ENCODE data around the gene FAM83B. TPM values are rescaled to one million over a fixed set of nuclear protein-coding genes. Genes with fewer than 3 reads are reported as not detected.
A peak's percentile ranks its signal among the peaks of the same experiment; 100 is the strongest.

The FAM83B gene
- total and polyA plus RNA-seq, 8 donors, result 0.46 to 7.3 (median 1.6) TPM

DNA sequence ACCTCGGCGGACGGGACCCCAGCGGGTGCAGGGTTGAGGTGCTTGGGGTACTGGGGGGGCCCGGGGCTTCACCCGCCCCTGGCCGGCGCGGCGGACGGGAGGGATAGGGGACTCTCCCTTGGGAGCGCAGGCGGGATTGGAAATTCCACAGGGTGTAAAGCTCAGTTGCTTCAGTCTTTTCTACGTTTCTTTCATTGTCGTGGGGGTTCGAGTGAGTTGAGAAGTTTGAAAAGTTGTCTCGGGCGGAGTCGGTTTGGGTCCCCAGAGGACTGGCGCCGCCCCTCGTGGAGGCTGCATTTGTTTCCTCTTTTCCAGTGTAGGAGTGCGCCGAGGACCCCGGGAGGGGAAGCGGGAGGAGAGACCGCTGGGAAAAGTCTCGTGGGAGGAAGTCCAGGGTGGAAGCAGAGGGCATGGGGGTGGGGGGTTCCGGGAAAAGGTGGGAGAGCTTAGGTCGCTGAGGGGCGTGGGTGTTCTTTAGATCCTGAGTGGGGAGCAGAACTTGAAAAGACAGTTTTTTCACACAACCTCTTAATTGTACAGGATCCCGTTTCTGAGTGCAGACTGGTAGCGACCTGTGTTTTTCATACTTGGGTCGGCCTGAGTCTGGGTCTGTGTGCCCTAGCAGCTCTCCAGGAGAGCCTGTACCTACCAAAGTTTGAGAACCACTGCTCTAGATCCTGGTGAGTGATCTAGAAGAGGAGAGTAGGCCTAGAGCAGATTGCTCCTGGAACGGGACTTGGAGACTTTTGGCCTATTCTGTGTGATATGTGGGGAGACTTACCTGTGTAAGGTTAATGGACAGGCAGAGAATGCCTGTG lies 495 bp downstream of the FAM83B start:
- intact Hi-C loops (cut with DNase I), result no loop called here
- DNase-seq (peak; percentile 8 to 70 (median 38)), ATAC-seq (peak; percentile 46 to 72 (median 66)), FAIRE-seq (no peak)
- no peaks in the 10 kb centered on the region for H3K27me3 ChIP-seq
- peak overlapping the region; percentile 67 to 86 (median 80) for H3K27ac ChIP-seq
- TF ChIP-seq, protein P1, sequence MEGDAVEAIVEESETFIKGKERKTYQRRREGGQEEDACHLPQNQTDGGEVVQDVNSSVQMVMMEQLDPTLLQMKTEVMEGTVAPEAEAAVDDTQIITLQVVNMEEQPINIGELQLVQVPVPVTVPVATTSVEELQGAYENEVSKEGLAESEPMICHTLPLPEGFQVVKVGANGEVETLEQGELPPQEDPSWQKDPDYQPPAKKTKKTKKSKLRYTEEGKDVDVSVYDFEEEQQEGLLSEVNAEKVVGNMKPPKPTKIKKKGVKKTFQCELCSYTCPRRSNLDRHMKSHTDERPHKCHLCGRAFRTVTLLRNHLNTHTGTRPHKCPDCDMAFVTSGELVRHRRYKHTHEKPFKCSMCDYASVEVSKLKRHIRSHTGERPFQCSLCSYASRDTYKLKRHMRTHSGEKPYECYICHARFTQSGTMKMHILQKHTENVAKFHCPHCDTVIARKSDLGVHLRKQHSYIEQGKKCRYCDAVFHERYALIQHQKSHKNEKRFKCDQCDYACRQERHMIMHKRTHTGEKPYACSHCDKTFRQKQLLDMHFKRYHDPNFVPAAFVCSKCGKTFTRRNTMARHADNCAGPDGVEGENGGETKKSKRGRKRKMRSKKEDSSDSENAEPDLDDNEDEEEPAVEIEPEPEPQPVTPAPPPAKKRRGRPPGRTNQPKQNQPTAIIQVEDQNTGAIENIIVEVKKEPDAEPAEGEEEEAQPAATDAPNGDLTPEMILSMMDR (IDR thresholded peaks at IDR 0.05), result no peak
- H3K4me1 ChIP-seq, result no peaks in the 10 kb centered on the region
- 2% methylated on average over 35 of the region's 35 CpGs for WGBS, 2 donors
- peak overlapping the region; percentile 42 to 75 (median 59) for H3K4me3 ChIP-seq
- H3K9me3 ChIP-seq, result no peaks in the 10 kb centered on the region
- H3K36me3 ChIP-seq, result no peaks in the 10 kb centered on the region

- intact Hi-C loops (cut with DNase I), result no loop called here
- Histone ChIP-seq H3K9me3 (no peaks in the 10 kb centered on the region), H3K36me3 (no peaks in the 10 kb centered on the region), H3K4me3 (peak overlapping the region in 2 of 4 donors; percentile 61 to 75), H3K27me3 (no peaks in the 10 kb centered on the region), H3K4me1 (no peaks in the 10 kb centered on the region), H3K27ac (peak overlapping the region in 1 of 4 donors; percentile 86)
- DNase-seq (no peak), ATAC-seq (peak in 1 of 4 donors; percentile 8), FAIRE-seq (no peak)
- WGBS, 2 donors, result 44 to 48% methylated on average over 9 of the region's 9 CpGs
- TF ChIP-seq, protein P1 (IDR thresholded peaks at IDR 0.05), result no peak
These were observed 1.4 kb downstream of the FAM83B start for GRCh38 chr6:54847799-54848597.

GRCh38 chr6:54850114-54850513 lies 3.5 kb downstream of the FAM83B start:
- Histone ChIP-seq H3K27ac (no peak overlapping the region), H3K27me3 (no peaks in the 10 kb centered on the region), H3K4me3 (no peak overlapping the region), H3K4me1 (no peaks in the 10 kb centered on the region), H3K9me3 (no peaks in the 10 kb centered on the region), H3K36me3 (no peaks in the 10 kb centered on the region)
- FAIRE-seq (peak; percentile 23), ATAC-seq (no peak), DNase-seq (no peak)
- TF ChIP-seq, protein P1 (IDR thresholded peaks at IDR 0.05), result no peak
- intact Hi-C loops (cut with DNase I), result no loop called here
- 29 to 32% methylated on average over 2 of the region's 2 CpGs for WGBS, 2 donors

DNA sequence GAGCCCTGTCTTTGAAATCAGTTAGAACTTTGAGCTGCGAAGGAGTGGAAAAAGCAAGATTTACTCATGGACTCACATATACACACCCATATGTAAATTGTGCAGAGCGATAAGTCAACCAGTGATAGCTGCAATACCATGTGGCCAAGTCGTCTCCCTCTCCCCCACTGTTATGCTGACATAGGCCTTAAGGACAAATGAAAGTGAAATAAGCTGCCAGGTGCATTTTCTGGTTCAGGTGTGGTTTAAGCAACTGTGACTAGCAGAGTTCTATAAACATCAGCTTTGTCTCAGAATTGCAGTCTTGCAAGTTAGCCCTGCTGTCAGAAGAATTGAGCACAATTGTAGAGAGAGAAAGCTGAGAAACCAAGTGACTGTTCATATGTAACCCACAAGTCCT lies 9.6 kb downstream of the FAM83B start:
- intact Hi-C loops (cut with DNase I), result no loop called here
- H3K27ac ChIP-seq, result peak overlapping the region in 1 of 4 donors; percentile 9
- no peak for FAIRE-seq

More for the DNA sequence above, 9.6 kb downstream of the FAM83B start:
- Histone ChIP-seq H3K4me3 (no peak overlapping the region), H3K27me3 (no peaks in the 10 kb centered on the region), H3K9me3 (no peaks in the 10 kb centered on the region), H3K4me1 (peaks cover 0 to 8% (median 0%) of the 10 kb centered on the region in 3 donors), H3K36me3 (no peaks in the 10 kb centered on the region)
- TF ChIP-seq, protein P1 (IDR thresholded peaks at IDR 0.05), result no peak
- WGBS, 2 donors, result 19 to 25% methylated on average over 3 of the region's 3 CpGs
- ATAC-seq (peak in 3 of 4 donors; percentile 79 to 85 (median 81)), DNase-seq (no peak)
